ENCODE results near the gene NIPAL3. TPM values are rescaled to one million over a fixed set of nuclear protein-coding genes. Genes with fewer than 3 reads are reported as not detected.

The NIPAL3 gene
- total RNA-seq, 1 experiment from 2014 or later, result 6.5 TPM

DNA sequence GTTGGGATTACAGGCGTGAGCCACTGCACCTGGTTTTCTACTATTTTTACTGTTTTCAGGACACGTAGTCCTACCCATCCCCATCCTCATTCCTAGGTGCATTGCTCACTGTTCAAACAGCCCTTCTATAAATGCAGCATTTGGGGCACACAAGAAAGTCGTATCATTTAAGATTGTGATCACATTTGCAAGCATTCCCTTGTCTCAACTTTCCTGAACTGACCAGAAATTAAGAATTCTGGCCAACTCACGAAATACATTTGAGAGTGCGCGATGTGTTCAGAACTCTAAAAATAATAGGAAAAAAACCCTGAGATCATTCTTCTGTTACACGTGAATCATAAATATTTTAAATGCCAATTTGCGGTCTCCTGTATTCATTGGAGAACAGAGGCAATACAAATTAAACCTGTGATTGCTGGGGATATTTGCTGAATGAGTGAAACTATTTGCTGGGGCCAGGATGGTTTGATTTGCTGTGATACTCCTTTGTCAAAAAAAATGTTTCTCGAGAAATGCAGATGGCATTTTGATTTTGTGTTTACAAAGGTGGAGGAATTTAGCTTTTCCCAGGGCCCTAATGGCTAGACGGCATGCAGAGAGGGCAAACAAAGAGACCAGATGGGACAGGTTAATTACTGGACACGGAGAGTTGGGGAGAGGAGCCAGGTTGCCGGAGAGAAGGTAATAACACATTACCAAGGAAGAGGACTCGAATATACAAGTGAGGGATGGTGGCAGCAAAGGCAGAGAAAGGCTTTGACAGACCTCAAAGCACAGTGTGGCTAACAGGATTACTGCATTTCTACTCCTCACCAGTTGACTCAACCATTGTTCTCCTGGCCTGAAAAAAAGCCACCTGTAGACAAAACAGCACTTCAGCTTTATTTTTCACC, 40.5 kb upstream of the NIPAL3 start:
- Histone ChIP-seq H3K4me1 (ENCODE audit: insufficient read depth, low read length, poor library complexity, severe bottlenecking) (peaks cover 3% of the 10 kb centered on the region), H3K36me3 (ENCODE audit: insufficient read depth, low read length, poor library complexity, severe bottlenecking) (no peaks in the 10 kb centered on the region), H3K27ac (ENCODE audit: low read depth, low read length, poor library complexity, severe bottlenecking) (no peak overlapping the region), H3K9me3 (ENCODE audit: low read depth, low read length, poor library complexity, severe bottlenecking) (no peaks in the 10 kb centered on the region), H3K27me3 (replicated peaks; ENCODE audit: insufficient read depth, low read depth, low read length, poor library complexity) (no peaks in the 10 kb centered on the region), H3K4me3 (ENCODE audit: low read depth, low read length, poor library complexity, severe bottlenecking) (no peak overlapping the region)
- DNase-seq (ENCODE audit: low spot score), result no peak
- intact Hi-C loops (cut with micrococcal nuclease; ENCODE audit: unreplicated experiment), result no loop called here
- BruUV-seq (replicated peaks), result no TSS peak
- TF ChIP-seq, protein P1, sequence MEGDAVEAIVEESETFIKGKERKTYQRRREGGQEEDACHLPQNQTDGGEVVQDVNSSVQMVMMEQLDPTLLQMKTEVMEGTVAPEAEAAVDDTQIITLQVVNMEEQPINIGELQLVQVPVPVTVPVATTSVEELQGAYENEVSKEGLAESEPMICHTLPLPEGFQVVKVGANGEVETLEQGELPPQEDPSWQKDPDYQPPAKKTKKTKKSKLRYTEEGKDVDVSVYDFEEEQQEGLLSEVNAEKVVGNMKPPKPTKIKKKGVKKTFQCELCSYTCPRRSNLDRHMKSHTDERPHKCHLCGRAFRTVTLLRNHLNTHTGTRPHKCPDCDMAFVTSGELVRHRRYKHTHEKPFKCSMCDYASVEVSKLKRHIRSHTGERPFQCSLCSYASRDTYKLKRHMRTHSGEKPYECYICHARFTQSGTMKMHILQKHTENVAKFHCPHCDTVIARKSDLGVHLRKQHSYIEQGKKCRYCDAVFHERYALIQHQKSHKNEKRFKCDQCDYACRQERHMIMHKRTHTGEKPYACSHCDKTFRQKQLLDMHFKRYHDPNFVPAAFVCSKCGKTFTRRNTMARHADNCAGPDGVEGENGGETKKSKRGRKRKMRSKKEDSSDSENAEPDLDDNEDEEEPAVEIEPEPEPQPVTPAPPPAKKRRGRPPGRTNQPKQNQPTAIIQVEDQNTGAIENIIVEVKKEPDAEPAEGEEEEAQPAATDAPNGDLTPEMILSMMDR (conservative IDR thresholded peaks at IDR 0.05; ENCODE audit: low read depth, low read length), result no peak
- no peak for TF ChIP-seq EZH2 (IDR thresholded peaks at IDR 0.05; ENCODE audit: borderline replicate concordance, low read depth, low read length, poor library complexity, severe bottlenecking)
- ChIA-PET CTCF (interaction anchor here (0.7 kb wide), 1 partner anchor 1050 kb away, joined by 3 read pairs; no protein-coding TSS in a partner anchor), POLR2A (ENCODE audit: low non-redundant PET) (no interaction called here)

DNA sequence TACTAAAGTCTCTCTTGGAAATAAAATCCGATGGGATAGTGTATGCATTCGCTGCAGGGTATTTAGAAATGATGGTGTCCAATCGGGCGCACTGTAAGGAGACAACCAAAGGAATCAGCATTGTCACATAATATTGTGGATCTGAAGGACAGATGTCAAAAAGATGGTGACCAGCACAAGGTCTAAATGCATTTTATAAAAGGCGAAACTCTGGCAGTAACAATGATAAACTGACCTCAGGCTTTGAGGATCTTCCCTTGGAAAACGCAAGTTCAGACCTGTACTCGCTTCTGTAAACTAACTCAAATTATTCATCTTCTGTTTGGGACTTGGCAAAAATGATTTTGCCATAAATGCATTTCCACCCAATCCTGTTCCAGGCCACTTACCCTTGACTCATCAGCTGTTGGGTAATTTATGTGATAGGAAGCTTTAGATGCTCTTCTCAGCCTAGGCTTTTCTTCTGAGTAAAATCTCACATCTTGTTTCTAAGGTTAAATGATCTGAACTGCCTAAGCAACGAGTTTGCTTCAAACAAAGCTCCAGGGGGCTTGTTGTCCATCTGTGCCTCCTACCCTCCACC, 35.8 kb upstream of the NIPAL3 start:
- POLR2A ChIA-PET (ENCODE audit: low non-redundant PET), result no interaction called here
- no peak for DNase-seq (ENCODE audit: low spot score)
- peaks cover 9% of the 10 kb centered on the region for H3K4me1 ChIP-seq (ENCODE audit: insufficient read depth, low read length, poor library complexity, severe bottlenecking)
- TF ChIP-seq, protein P1 (conservative IDR thresholded peaks at IDR 0.05; ENCODE audit: low read depth, low read length), result no peak
- TF ChIP-seq EZH2 (IDR thresholded peaks at IDR 0.05; ENCODE audit: borderline replicate concordance, low read depth, low read length, poor library complexity, severe bottlenecking), result no peak
- H3K36me3 ChIP-seq (ENCODE audit: insufficient read depth, low read length, poor library complexity, severe bottlenecking), result no peaks in the 10 kb centered on the region
- BruUV-seq (replicated peaks), result no TSS peak
- no peaks in the 10 kb centered on the region for H3K27me3 ChIP-seq (replicated peaks; ENCODE audit: insufficient read depth, low read depth, low read length, poor library complexity)
- H3K27ac ChIP-seq (ENCODE audit: low read depth, low read length, poor library complexity, severe bottlenecking), result no peak overlapping the region
- intact Hi-C loops (cut with micrococcal nuclease; ENCODE audit: unreplicated experiment), result no loop called here
- H3K4me3 ChIP-seq (ENCODE audit: low read depth, low read length, poor library complexity, severe bottlenecking), result no peak overlapping the region
- no peaks in the 10 kb centered on the region for H3K9me3 ChIP-seq (ENCODE audit: low read depth, low read length, poor library complexity, severe bottlenecking)
- CTCF ChIA-PET, result no interaction called here

DNA sequence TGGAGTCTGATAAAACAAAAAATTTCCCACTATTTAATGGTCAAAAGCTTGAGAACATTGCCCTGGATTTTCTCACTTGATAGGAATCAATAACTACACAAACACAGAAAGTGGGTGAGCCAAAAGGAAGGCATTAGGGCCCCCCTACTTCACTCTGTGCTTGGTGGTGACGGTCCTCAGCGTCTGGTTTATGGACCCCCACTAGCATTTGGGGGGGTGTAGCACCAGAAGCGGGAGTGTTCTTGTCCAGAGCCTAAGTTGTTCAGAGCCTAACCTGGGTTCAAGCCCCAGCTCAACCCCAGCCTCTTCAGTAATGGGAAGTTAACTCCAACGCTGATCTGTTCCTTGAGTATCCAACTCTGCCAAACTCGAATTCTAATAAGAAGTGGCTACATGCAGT, 35.1 kb upstream of the NIPAL3 start:
- Histone ChIP-seq H3K27ac (ENCODE audit: low read depth, low read length, poor library complexity, severe bottlenecking) (no peak overlapping the region), H3K4me1 (ENCODE audit: insufficient read depth, low read length, poor library complexity, severe bottlenecking) (peaks cover 9% of the 10 kb centered on the region), H3K4me3 (ENCODE audit: low read depth, low read length, poor library complexity, severe bottlenecking) (no peak overlapping the region), H3K9me3 (ENCODE audit: low read depth, low read length, poor library complexity, severe bottlenecking) (no peaks in the 10 kb centered on the region), H3K27me3 (replicated peaks; ENCODE audit: insufficient read depth, low read depth, low read length, poor library complexity) (no peaks in the 10 kb centered on the region), H3K36me3 (ENCODE audit: insufficient read depth, low read length, poor library complexity, severe bottlenecking) (no peaks in the 10 kb centered on the region)
- ChIA-PET POLR2A (ENCODE audit: low non-redundant PET) (no interaction called here), CTCF (no interaction called here)
- BruUV-seq (replicated peaks), result no TSS peak
- TF ChIP-seq, protein P1 (conservative IDR thresholded peaks at IDR 0.05; ENCODE audit: low read depth, low read length), result no peak
- TF ChIP-seq EZH2 (IDR thresholded peaks at IDR 0.05; ENCODE audit: borderline replicate concordance, low read depth, low read length, poor library complexity, severe bottlenecking), result no peak
- intact Hi-C loops (cut with micrococcal nuclease; ENCODE audit: unreplicated experiment), result no loop called here
- DNase-seq (ENCODE audit: low spot score), result no peak
